Lung (tissue), 12 donors: ENCODE results near the gene CHI3L1. TPM values are rescaled to one million over a fixed set of nuclear protein-coding genes. Genes with fewer than 3 reads are reported as not detected.
A peak's percentile ranks its signal among the peaks of the same experiment; 100 is the strongest.

ENCODE experiments used
- ATAC-seq: fragments of 200-7000 bp; cut with Tn5 transposase; one replicate; pipeline ENCODE4 v1.9.1; 2020; ENCODE audit warnings: moderate number of reproducible peaks; ENCODE audit not compliant: insufficient read depth, low FRiP score
- DNase-seq, 3 donors: peaks; one replicate each; pipeline ENCODE4 v3.0.0-alpha.2; 2013 to 2017
- H3K27ac ChIP-seq, 2 donors: one replicate each; pipeline ENCODE4 v1.5.1; 2013; ENCODE audit warnings: mild to moderate bottlenecking in 2 of 2, moderate library complexity in 2 of 2, control low read depth in 1 of 2, inconsistent platforms in 1 of 2, low read depth in 1 of 2, low read length in 1 of 2
- H3K27me3 ChIP-seq, 3 donors: one replicate each; pipeline ENCODE4 v1.5.1; 2013; ENCODE audit warnings: low read length in 2 of 3; ENCODE audit not compliant: control insufficient read depth in 3 of 3, insufficient read depth in 3 of 3
- H3K36me3 ChIP-seq, 4 donors: one replicate each; pipeline ENCODE4 v1.5.1; 2013; ENCODE audit warnings: low read length in 4 of 4, mild to moderate bottlenecking in 1 of 4, moderate library complexity in 1 of 4; ENCODE audit not compliant: control insufficient read depth in 4 of 4, insufficient read depth in 4 of 4
- H3K4me1 ChIP-seq, 5 donors: one replicate each; pipeline ENCODE4 v1.5.1; 2013; ENCODE audit warnings: low read length in 5 of 5, mild to moderate bottlenecking in 2 of 5, moderate library complexity in 1 of 5; ENCODE audit not compliant: control insufficient read depth in 5 of 5, insufficient read depth in 5 of 5
- H3K4me3 ChIP-seq: one replicate; pipeline ENCODE4 v1.5.1; 2013; ENCODE audit warnings: mild to moderate bottlenecking, control low read depth, moderate library complexity
- H3K9ac ChIP-seq, 2 donors: one replicate each; pipeline ENCODE4 v1.5.1; 2013; ENCODE audit warnings: low read length in 2 of 2, control low read depth in 1 of 2; ENCODE audit not compliant: insufficient read depth in 1 of 2
- H3K9me3 ChIP-seq, 4 donors: one replicate each; pipeline ENCODE4 v1.5.1; 2013; ENCODE audit warnings: low read length in 3 of 4, mild to moderate bottlenecking in 1 of 4, moderate library complexity in 1 of 4; ENCODE audit not compliant: control insufficient read depth in 4 of 4, insufficient read depth in 3 of 4
- WGBS, 2 donors: extraction: QIAGEN DNeasy Blood & Tissue Kit; methylation state at CpG; one replicate each; pipeline ENCODE4 v1.1.7; 2013; 5-methylcytosine and 5-hydroxymethylcytosine counted together
- polyA plus RNA-seq, 2 donors: library from polyadenylated mRNA; stranded (reverse); fragments of 200-250 nt; gene quantifications; one replicate each; pipeline ENCODE4 v1.2.1, GENCODE V29; 2013
- total RNA-seq, 2 donors: library from RNA; depleted of rRNA in 1 of 2; stranded (reverse); fragments of >200 nt in 1 of 2; gene quantifications; one replicate each; pipeline ENCODE4 v1.2.1, GENCODE V29; 2014 to 2021
- TF ChIP-seq, protein P1 (sequence below): IDR thresholded peaks from 2 replicates; pipeline ENCODE4 v1.5.1; 2012; ENCODE audit warnings: mild to moderate bottlenecking; ENCODE audit errors: control extremely low read depth, extremely low read depth
- donor health status: control.
- donor health status: control.
- donor health status: Bipolar disorder and iron deficiency.
- donor health status: healthy.
- donor health status: DM: yes; HTN: yes; CAD: no.

The CHI3L1 gene
- total and polyA plus RNA-seq, 4 donors = 46.4 to 169 (median 110) TPM

DNA sequence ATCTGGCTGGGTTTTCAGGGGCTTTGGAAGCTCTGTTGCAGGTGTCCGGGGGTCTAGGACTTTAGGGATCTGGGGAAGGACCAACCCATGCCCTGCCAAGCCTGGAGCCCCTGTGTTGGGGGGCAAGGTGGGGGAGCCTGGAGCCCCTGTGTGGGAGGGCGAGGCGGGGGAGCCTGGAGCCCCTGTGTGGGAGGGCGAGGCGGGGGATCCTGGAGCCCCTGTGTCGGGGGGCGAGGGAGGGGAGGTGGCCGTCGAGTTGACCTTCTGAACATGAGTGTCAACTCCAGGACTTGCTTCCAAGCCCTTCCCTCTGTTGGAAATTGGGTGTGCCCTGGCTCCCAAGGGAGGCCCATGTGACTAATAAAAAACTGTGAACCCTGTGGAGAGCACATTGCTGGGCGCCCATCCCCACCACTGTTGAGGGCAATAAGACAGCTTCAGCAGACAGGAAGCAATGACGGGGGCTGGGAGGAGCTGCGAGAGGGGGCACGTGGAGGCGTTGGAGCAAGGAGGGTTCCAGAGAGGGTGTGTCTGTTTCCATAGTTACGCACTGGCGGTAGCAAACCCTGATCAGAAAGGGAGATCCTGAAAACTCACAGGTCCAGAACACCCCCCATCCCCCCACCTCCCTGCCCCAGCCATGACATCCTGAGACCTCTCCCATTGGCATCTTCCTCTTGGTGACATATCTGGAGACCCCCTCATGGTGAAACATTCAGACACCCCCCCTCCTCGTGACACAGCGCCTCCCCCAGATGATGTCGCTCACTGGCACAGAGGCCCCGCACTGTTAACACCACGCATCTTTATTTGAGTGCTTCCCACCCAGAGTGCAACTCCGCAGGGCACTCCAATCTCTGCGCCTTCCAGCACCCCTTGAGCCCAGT is 19.2 kb downstream of the CHI3L1 start:
- Histone ChIP-seq H3K9me3 (peaks cover 0 to 1% (median 0%) of the 10 kb centered on the region in 4 donors), H3K36me3 (no peaks in the 10 kb centered on the region), H3K4me3 (no peak overlapping the region), H3K27ac (no peak overlapping the region), H3K9ac (no peak overlapping the region), H3K27me3 (peaks cover 0 to 3% (median 0%) of the 10 kb centered on the region in 3 donors), H3K4me1 (no peaks in the 10 kb centered on the region)
- ATAC-seq (no peak), DNase-seq (no peak)
- 82 to 85% methylated on average over 23 of the region's 23 CpGs for WGBS, 2 donors
- TF ChIP-seq, protein P1, sequence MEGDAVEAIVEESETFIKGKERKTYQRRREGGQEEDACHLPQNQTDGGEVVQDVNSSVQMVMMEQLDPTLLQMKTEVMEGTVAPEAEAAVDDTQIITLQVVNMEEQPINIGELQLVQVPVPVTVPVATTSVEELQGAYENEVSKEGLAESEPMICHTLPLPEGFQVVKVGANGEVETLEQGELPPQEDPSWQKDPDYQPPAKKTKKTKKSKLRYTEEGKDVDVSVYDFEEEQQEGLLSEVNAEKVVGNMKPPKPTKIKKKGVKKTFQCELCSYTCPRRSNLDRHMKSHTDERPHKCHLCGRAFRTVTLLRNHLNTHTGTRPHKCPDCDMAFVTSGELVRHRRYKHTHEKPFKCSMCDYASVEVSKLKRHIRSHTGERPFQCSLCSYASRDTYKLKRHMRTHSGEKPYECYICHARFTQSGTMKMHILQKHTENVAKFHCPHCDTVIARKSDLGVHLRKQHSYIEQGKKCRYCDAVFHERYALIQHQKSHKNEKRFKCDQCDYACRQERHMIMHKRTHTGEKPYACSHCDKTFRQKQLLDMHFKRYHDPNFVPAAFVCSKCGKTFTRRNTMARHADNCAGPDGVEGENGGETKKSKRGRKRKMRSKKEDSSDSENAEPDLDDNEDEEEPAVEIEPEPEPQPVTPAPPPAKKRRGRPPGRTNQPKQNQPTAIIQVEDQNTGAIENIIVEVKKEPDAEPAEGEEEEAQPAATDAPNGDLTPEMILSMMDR = no peak

DNA sequence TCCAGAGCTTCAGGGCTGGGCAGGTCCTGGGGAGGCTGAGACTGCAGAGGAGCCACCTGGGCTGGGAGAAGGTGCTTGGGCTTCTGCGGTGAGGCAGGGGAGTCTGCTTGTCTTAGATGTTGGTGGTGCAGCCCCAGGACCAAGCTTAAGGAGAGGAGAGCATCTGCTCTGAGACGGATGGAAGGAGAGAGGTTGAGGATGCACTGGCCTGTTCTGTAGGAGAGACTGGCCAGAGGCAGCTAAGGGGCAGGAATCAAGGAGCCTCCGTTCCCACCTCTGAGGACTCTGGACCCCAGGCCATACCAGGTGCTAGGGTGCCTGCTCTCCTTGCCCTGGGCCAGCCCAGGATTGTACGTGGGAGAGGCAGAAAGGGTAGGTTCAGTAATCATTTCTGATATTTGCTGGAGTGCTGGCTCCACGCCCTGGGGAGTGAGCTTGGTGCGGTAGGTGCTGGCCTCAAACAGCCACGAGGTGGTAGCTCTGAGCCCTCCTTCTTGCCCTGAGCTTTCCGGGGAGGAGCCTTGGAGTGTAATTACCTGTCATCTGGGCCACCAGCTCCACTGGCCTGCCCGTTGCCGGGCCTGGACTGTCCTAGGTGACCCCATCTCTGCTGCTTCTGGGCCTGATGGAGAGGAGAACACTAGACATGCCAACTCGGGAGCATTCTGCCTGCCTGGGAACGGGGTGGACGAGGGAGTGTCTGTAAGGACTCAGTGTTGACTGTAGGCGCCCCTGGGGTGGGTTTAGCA is 20.1 kb downstream of the CHI3L1 start:
- no peak overlapping the region for H3K9ac ChIP-seq
- DNase-seq (no peak), ATAC-seq (peak; percentile 30)
- TF ChIP-seq, protein P1 = no peak
- H3K9me3 ChIP-seq = peaks cover 0 to 1% (median 0%) of the 10 kb centered on the region in 4 donors
- H3K4me1 ChIP-seq = no peaks in the 10 kb centered on the region
- 67 to 70% methylated on average over 14 of the region's 14 CpGs for WGBS, 2 donors
- H3K27ac ChIP-seq = no peak overlapping the region
- no peak overlapping the region for H3K4me3 ChIP-seq
- H3K27me3 ChIP-seq = peaks cover 0 to 3% (median 0%) of the 10 kb centered on the region in 3 donors
- no peaks in the 10 kb centered on the region for H3K36me3 ChIP-seq

DNA sequence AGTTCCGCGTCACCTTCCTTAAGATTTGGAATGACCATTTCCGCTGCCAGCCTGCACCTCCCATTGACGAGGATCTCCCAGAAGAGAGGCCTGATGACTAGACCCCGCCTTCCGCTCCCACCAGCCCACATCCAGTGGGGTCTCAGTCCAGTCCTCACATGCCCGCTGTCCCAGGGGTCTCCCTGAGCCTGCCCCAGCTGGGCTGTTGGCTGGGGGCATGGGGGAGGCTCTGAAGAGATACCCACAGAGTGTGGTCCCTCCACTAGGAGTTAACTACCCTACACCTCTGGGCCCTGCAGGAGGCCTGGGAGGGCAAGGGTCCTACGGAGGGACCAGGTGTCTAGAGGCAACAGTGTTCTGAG is 20.7 kb downstream of the CHI3L1 start:
- Histone ChIP-seq H3K9me3 (peaks cover 0 to 1% (median 0%) of the 10 kb centered on the region in 4 donors), H3K27me3 (peaks cover 0 to 3% (median 0%) of the 10 kb centered on the region in 3 donors), H3K27ac (no peak overlapping the region), H3K4me1 (no peaks in the 10 kb centered on the region), H3K36me3 (no peaks in the 10 kb centered on the region), H3K9ac (no peak overlapping the region), H3K4me3 (no peak overlapping the region)
- ATAC-seq (no peak), DNase-seq (no peak)
- TF ChIP-seq, protein P1 = no peak
- 97 to 99% methylated on average over 8 of the region's 8 CpGs for WGBS, 2 donors
